GM21381 (cell line): Measurements from ENCODE around the gene PLB1.

Experiments
- ATAC-seq: cut with Tn5 transposase; IDR thresholded peaks from one replicate; pipeline ENCODE4 v1.9.1; 2021; ENCODE audit warnings: mild to moderate bottlenecking, moderate library complexity; ENCODE audit not compliant: unreplicated experiment

PLB1 gene

GRCh38 chr2:28495551-28496250 lies at the start of gene PLB1:
TSS of gene PLB1 (plus strand) at chr2:28496060. CDS start at chr2:28496115, 55 bp downstream.
- no peak for ATAC-seq

GRCh38 chr2:28446531-28446930 lies 49.3 kb upstream of the PLB1 start:
- ATAC-seq = no peak

GRCh38 chr2:28447086-28447485 lies 48.8 kb upstream of the PLB1 start:
- ATAC-seq = no peak

GRCh38 chr2:28447943-28448792 lies 47.7 kb upstream of the PLB1 start:
- ATAC-seq = no peak

GRCh38 chr2:28448793-28449100 lies 47.1 kb upstream of the PLB1 start:
- no peak for ATAC-seq

GRCh38 chr2:28449126-28449487 lies 46.8 kb upstream of the PLB1 start:
- no peak for ATAC-seq

GRCh38 chr2:28449488-28450395 lies 46.1 kb upstream of the PLB1 start:
- no peak for ATAC-seq

GRCh38 chr2:28450901-28451565 lies 44.8 kb upstream of the PLB1 start:
- no peak for ATAC-seq

- no peak for ATAC-seq
These were observed 43.9 kb upstream of the PLB1 start for GRCh38 chr2:28451793-28452533.

GRCh38 chr2:28452534-28453081 lies 43.3 kb upstream of the PLB1 start:
- no peak for ATAC-seq

- no peak for ATAC-seq
These were observed 42.5 kb upstream of the PLB1 start for GRCh38 chr2:28453396-28453795.

GRCh38 chr2:28454016-28454930 lies 41.6 kb upstream of the PLB1 start:
- no peak for ATAC-seq

GRCh38 chr2:28457237-28457636 lies 38.6 kb upstream of the PLB1 start:
- no peak for ATAC-seq

GRCh38 chr2:28461056-28461455 lies 34.8 kb upstream of the PLB1 start:
- ATAC-seq = no peak

- no peak for ATAC-seq
These were observed 33.7 kb upstream of the PLB1 start for GRCh38 chr2:28462122-28462521.

- ATAC-seq = no peak
These were observed 32.5 kb upstream of the PLB1 start for GRCh38 chr2:28463211-28463816.

GRCh38 chr2:28463893-28464292 lies 32.0 kb upstream of the PLB1 start:
- no peak for ATAC-seq

- ATAC-seq = no peak
These were observed 30.5 kb upstream of the PLB1 start for GRCh38 chr2:28465148-28465885.
